ENCODE results near the gene B4GALNT1.

GRCh38 chr12:57637364-57637763 is 4.4 kb upstream of the B4GALNT1 start:
- no peak for TF ChIP-seq CTCF (IDR thresholded peaks at IDR 0.05; ENCODE audit: poor library complexity, severe bottlenecking)
- TF ChIP-seq EZH2 (IDR thresholded peaks at IDR 0.05; ENCODE audit: borderline replicate concordance, insufficient read depth, low read length, poor library complexity, severe bottlenecking), result no peak
- TF ChIP-seq MXI1 (conservative IDR thresholded peaks at IDR 0.05; ENCODE audit: poor library complexity, severe bottlenecking), result no peak

Data from neural cell (in vitro differentiated cells).